GM12873 (cell line): ENCODE results near the gene IVL.

ENCODE experiments used
- TF ChIP-seq, protein P1 (sequence below): IDR thresholded peaks from 2 replicates; pipeline ENCODE4 v1.5.1; 2012; ENCODE audit warnings: low read depth, mild to moderate bottlenecking, moderate library complexity, low read length, control low read depth; ENCODE audit not compliant: insufficient read depth; ENCODE audit errors: missing control alignments

IVL gene

DNA sequence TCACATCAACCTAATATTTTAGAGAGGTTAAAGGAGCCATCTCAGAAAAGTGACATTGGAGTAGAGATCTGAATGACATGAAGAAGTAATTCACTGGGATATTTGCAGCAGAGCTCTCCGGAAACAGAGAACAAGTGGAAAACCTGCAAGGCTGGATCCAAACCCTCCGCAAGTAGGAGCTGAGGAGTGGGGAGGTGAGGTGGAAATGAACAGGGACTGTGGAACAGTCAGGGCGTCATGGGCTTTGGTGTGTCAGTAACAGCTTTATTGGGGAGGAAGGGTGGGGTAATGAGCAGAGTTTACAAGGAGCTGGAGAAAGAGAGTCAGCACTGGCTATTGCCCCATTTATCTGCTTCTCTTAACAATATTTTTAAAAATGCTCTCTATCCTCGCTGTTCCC lies 9.3 kb upstream of the IVL start:
- TF ChIP-seq, protein P1, sequence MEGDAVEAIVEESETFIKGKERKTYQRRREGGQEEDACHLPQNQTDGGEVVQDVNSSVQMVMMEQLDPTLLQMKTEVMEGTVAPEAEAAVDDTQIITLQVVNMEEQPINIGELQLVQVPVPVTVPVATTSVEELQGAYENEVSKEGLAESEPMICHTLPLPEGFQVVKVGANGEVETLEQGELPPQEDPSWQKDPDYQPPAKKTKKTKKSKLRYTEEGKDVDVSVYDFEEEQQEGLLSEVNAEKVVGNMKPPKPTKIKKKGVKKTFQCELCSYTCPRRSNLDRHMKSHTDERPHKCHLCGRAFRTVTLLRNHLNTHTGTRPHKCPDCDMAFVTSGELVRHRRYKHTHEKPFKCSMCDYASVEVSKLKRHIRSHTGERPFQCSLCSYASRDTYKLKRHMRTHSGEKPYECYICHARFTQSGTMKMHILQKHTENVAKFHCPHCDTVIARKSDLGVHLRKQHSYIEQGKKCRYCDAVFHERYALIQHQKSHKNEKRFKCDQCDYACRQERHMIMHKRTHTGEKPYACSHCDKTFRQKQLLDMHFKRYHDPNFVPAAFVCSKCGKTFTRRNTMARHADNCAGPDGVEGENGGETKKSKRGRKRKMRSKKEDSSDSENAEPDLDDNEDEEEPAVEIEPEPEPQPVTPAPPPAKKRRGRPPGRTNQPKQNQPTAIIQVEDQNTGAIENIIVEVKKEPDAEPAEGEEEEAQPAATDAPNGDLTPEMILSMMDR: no peak

DNA sequence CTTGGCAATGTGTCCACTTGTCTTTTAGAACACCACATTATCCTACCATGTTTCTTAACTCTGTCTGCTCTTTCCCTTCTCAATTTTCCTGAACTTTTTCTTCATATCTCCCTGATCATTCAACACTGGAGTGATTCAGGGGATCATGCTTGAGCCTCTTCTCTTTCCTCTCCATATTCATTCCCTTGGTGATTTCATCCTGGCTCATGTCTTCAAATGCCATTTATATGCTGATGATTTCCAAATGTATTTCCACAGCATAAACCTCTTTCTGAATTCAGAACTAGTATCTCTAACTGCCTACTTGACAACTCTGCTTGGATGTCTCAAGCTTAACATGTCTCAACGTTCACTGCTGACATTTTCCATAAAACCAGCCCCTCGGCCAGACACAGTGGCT lies 8.5 kb upstream of the IVL start:
- TF ChIP-seq, protein P1: no peak

DNA sequence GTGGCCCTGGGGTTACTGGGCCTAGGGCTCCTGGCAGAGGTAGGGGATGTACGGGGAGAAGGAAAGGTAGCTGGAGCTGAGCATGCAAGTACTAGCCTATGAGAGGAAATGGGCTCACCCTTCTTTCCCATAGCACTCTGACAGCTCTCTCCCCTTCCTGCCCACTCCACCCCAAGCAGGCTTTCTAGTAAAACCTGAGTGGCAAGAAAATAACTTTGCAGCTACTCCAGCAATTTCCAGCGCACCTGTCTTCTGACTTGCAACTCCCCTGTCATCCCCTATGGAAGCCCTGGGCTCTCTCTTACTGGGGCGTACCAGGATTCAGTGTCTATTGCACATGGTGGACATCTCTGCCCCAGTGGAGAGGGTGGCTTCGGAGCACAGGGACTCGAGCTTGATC lies 6.7 kb upstream of the IVL start:
- TF ChIP-seq, protein P1: no peak

DNA sequence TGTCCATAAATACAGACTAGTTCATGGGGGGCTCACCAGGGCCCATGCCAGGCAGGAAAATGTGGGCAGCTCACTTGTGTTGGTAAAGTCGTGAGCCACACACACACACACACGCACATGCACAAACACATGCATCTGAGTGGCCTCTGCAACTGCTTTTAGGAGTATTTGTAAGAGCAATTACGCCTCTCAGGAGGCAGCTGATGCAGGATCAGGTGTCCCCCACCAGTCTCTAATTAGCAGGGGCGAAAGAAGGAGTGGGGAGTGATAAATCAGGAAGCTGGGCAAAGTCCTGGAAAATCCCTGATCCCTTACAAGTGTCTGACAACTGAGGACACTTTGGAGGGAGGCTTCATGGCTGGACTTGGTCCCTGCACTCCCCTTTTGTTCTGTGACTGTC lies 5.7 kb upstream of the IVL start:
- TF ChIP-seq, protein P1: no peak

DNA sequence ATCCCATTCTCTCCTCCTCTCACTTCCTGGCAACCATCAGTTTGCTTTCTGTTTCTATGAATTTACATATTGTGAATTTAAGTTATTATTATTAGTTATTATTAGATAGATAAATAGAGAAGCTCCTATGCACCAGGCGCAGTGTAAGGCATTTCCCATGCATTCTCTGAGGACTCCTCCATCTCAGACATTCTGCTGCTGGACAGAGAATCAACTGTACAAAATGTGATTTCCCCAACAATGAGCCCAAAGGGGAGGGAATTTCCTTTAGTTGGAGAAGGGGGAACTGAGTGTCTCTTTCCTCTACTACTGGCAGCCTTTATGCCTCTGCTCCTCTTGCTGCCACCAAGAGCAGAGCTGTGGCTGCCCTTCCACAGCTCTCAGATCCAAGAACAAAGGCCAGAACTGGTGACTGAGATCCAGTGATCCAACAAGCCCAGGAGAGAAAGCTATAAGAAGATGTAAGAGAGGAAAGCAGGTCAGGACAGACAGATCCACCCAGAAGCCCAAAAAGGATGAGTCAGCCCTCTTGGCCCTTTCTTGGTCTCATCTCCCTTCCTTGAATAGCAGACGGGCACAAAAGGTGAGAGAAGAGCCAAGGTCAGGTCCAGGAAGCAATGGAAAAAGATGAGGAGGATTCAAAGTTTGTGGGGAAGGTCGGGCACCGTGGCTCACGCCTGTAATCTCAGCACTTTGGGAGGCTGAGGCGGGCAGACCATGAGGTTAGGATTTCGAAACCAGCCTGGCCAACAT lies 3.5 kb upstream of the IVL start:
- TF ChIP-seq, protein P1: no peak

DNA sequence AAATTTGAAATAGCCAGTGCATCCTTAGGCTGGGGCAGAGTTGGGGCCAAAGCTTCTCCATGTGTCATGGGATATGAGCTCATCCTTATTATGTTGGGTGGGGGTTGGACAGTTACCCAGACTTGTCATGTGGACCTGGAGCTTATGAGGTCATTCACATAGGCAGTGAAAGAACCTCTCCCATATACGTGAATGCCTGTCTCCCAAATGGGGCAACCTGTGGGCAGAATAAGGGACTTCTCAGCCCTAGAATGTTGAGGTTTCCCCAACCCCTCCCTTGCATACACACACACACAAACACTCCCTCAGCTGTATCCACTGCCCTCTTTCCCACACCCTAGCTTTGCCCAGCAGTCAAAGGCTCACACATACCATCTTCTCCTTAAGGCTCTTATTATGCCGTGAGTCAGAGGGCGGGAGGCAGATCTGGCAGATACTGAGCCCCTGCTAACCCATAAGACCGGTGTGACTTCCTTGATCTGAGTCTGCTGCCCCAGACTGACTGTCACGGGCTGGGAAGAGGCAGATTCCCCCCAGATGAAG lies 2.3 kb upstream of the IVL start:
- TF ChIP-seq, protein P1: no peak

DNA sequence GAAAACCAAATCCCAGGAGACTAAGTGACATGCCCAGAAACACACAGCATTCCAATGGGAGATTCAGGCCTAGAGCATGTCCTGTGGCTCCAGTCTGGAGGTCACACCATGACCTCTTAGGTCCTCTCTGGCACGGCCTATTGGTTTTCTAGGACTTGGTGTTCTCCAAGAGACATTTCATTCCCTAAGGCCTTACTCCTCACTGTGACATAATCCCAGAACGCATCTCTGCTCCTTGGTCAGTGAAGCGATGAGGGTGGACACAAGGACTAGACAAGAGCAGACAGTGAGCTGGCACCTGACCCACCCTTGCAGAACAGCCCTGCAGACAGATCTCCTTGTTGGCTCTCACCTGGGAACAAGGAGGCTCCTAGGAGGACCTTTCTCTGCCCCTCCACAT lies 860 bp downstream of the IVL start:
- TF ChIP-seq, protein P1: no peak
